ENCODE data around the gene SLC38A1. TPM values are rescaled to one million over a fixed set of nuclear protein-coding genes. Genes with fewer than 3 reads are reported as not detected.

SLC38A1 gene
- total and polyA plus RNA-seq, 2 experiments from 2014 or later = 114 to 234 TPM

DNA sequence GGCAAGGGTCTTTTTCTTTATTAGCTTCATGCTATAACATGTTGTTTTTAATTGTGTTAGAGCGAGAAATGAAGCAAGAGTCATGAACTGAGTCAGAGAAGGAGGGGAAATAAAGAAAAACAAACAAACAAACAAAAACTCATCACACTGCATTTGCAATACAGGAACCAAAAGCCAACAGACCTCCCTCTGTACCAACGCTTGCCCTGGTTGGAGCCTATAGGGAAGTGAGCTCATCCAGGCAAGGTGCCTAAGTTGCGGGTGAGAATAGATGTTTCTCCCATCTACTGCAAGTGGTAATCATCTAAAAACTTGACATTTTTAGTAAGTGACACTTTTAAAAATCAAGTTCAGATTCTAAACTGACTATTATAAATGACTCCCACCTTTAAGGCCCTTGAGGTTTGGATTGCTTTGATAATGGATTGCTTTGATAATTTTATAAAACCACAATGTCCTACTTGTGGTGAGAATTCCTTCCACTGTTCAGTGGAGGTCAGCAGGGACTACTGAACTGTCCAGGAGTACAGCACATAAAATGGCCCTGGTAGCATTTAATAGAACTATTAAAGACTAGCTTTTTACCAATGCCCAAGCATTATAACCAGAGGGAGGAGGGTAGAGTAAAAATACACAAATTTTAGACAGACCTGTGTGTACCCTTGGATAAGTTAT is 31.3 kb downstream of the SLC38A1 start:
- no peaks in the 10 kb centered on the region for H3K27me3 ChIP-seq (ENCODE audit: insufficient read depth)
- no peak for DNase-seq (ENCODE audit: low spot score)
- TF ChIP-seq, protein P1, sequence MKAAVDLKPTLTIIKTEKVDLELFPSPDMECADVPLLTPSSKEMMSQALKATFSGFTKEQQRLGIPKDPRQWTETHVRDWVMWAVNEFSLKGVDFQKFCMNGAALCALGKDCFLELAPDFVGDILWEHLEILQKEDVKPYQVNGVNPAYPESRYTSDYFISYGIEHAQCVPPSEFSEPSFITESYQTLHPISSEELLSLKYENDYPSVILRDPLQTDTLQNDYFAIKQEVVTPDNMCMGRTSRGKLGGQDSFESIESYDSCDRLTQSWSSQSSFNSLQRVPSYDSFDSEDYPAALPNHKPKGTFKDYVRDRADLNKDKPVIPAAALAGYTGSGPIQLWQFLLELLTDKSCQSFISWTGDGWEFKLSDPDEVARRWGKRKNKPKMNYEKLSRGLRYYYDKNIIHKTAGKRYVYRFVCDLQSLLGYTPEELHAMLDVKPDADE (IDR thresholded peaks at IDR 0.05) = no peak
- TF ChIP-seq, protein P2, sequence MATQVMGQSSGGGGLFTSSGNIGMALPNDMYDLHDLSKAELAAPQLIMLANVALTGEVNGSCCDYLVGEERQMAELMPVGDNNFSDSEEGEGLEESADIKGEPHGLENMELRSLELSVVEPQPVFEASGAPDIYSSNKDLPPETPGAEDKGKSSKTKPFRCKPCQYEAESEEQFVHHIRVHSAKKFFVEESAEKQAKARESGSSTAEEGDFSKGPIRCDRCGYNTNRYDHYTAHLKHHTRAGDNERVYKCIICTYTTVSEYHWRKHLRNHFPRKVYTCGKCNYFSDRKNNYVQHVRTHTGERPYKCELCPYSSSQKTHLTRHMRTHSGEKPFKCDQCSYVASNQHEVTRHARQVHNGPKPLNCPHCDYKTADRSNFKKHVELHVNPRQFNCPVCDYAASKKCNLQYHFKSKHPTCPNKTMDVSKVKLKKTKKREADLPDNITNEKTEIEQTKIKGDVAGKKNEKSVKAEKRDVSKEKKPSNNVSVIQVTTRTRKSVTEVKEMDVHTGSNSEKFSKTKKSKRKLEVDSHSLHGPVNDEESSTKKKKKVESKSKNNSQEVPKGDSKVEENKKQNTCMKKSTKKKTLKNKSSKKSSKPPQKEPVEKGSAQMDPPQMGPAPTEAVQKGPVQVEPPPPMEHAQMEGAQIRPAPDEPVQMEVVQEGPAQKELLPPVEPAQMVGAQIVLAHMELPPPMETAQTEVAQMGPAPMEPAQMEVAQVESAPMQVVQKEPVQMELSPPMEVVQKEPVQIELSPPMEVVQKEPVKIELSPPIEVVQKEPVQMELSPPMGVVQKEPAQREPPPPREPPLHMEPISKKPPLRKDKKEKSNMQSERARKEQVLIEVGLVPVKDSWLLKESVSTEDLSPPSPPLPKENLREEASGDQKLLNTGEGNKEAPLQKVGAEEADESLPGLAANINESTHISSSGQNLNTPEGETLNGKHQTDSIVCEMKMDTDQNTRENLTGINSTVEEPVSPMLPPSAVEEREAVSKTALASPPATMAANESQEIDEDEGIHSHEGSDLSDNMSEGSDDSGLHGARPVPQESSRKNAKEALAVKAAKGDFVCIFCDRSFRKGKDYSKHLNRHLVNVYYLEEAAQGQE (IDR thresholded peaks at IDR 0.05; ENCODE audit: unreplicated experiment) = no peak
- no peak for TF ChIP-seq POLR2AphosphoS5 (IDR thresholded peaks at IDR 0.05; ENCODE audit: low read depth)
- TF ChIP-seq STAT1 (IDR thresholded peaks at IDR 0.05; ENCODE audit: unreplicated experiment) = no peak
- TF ChIP-seq NANOG (IDR thresholded peaks at IDR 0.05; ENCODE audit: borderline replicate concordance) = no peak
- TF ChIP-seq, protein P3, sequence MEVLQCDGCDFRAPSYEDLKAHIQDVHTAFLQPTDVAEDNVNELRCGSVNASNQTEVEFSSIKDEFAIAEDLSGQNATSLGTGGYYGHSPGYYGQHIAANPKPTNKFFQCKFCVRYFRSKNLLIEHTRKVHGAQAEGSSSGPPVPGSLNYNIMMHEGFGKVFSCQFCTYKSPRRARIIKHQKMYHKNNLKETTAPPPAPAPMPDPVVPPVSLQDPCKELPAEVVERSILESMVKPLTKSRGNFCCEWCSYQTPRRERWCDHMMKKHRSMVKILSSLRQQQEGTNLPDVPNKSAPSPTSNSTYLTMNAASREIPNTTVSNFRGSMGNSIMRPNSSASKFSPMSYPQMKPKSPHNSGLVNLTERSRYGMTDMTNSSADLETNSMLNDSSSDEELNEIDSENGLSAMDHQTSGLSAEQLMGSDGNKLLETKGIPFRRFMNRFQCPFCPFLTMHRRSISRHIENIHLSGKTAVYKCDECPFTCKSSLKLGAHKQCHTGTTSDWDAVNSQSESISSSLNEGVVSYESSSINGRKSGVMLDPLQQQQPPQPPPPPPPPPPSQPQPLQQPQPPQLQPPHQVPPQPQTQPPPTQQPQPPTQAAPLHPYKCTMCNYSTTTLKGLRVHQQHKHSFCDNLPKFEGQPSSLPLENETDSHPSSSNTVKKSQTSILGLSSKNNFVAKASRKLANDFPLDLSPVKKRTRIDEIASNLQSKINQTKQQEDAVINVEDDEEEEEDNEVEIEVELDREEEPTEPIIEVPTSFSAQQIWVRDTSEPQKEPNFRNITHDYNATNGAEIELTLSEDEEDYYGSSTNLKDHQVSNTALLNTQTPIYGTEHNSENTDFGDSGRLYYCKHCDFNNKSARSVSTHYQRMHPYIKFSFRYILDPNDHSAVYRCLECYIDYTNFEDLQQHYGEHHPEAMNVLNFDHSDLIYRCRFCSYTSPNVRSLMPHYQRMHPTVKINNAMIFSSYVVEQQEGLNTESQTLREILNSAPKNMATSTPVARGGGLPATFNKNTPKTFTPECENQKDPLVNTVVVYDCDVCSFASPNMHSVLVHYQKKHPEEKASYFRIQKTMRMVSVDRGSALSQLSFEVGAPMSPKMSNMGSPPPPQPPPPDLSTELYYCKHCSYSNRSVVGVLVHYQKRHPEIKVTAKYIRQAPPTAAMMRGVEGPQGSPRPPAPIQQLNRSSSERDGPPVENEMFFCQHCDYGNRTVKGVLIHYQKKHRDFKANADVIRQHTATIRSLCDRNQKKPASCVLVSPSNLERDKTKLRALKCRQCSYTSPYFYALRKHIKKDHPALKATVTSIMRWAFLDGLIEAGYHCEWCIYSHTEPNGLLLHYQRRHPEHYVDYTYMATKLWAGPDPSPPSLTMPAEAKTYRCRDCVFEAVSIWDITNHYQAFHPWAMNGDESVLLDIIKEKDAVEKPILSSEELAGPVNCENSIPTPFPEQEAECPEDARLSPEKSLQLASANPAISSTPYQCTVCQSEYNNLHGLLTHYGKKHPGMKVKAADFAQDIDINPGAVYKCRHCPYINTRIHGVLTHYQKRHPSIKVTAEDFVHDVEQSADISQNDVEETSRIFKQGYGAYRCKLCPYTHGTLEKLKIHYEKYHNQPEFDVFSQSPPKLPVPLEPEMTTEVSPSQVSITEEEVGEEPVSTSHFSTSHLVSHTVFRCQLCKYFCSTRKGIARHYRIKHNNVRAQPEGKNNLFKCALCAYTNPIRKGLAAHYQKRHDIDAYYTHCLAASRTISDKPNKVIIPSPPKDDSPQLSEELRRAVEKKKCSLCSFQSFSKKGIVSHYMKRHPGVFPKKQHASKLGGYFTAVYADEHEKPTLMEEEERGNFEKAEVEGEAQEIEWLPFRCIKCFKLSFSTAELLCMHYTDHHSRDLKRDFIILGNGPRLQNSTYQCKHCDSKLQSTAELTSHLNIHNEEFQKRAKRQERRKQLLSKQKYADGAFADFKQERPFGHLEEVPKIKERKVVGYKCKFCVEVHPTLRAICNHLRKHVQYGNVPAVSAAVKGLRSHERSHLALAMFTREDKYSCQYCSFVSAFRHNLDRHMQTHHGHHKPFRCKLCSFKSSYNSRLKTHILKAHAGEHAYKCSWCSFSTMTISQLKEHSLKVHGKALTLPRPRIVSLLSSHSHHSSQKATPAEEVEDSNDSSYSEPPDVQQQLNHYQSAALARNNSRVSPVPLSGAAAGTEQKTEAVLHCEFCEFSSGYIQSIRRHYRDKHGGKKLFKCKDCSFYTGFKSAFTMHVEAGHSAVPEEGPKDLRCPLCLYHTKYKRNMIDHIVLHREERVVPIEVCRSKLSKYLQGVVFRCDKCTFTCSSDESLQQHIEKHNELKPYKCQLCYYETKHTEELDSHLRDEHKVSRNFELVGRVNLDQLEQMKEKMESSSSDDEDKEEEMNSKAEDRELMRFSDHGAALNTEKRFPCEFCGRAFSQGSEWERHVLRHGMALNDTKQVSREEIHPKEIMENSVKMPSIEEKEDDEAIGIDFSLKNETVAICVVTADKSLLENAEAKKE (CRISPR knock-in tag; IDR thresholded peaks at IDR 0.05) = no peak
- TF ChIP-seq, protein P4, sequence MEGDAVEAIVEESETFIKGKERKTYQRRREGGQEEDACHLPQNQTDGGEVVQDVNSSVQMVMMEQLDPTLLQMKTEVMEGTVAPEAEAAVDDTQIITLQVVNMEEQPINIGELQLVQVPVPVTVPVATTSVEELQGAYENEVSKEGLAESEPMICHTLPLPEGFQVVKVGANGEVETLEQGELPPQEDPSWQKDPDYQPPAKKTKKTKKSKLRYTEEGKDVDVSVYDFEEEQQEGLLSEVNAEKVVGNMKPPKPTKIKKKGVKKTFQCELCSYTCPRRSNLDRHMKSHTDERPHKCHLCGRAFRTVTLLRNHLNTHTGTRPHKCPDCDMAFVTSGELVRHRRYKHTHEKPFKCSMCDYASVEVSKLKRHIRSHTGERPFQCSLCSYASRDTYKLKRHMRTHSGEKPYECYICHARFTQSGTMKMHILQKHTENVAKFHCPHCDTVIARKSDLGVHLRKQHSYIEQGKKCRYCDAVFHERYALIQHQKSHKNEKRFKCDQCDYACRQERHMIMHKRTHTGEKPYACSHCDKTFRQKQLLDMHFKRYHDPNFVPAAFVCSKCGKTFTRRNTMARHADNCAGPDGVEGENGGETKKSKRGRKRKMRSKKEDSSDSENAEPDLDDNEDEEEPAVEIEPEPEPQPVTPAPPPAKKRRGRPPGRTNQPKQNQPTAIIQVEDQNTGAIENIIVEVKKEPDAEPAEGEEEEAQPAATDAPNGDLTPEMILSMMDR (conservative IDR thresholded peaks at IDR 0.05; ENCODE audit: low read depth in 2 of 2) = no peak
- no peak for TF ChIP-seq EZH2phosphoT487 (IDR thresholded peaks at IDR 0.05; ENCODE audit: unreplicated experiment)
- TF ChIP-seq CREB1 (CRISPR knock-in tag; IDR thresholded peaks at IDR 0.05; ENCODE audit: low read depth) = no peak
- no peak for TF ChIP-seq ZNF331 (CRISPR knock-in tag; IDR thresholded peaks at IDR 0.05; ENCODE audit: low read depth)
- no peak for TF ChIP-seq EZH2 (IDR thresholded peaks at IDR 0.05; ENCODE audit: low read depth, unreplicated experiment)
- no peak for TF ChIP-seq ZNF114 (CRISPR knock-in tag; IDR thresholded peaks at IDR 0.05)
- no peak for TF ChIP-seq JUNB (IDR thresholded peaks at IDR 0.05; ENCODE audit: unreplicated experiment)
- no peak overlapping the region for H3K27ac ChIP-seq (ENCODE audit: low read depth)
- Mint-ChIP-seq H3K27me3 (ENCODE audit: insufficient read depth, low read depth, poor library complexity) (peaks cover 2% of the 10 kb centered on the region), H3K4me3 (no peak overlapping the region), H3K36me3 (ENCODE audit: low read depth) (peaks cover 90% of the 10 kb centered on the region), H3K9me3 (no peaks in the 10 kb centered on the region), H3K4me1 (peaks cover 10% of the 10 kb centered on the region), H3K27ac (no peak overlapping the region)
- H3K36me3 ChIP-seq (ENCODE audit: insufficient read depth) = peaks cover 49% of the 10 kb centered on the region; the same call in 1 of the 2 replicates
- ATAC-seq = 0 out of 3 replicates have a peak, but pooled peaks have one; percentile 26
- no peak overlapping the region for H2AFZ ChIP-seq
- H3K4me2 ChIP-seq = no peak overlapping the region
- H3K79me2 ChIP-seq (replicated peaks; ENCODE audit: insufficient read depth) = peaks cover 100% of the 10 kb centered on the region
- peaks cover 76% of the 10 kb centered on the region for H4K20me1 ChIP-seq (replicated peaks; ENCODE audit: insufficient read depth)
- no peaks in the 10 kb centered on the region for H3K9me2 ChIP-seq (ENCODE audit: insufficient read depth)
- no peak overlapping the region for H3K4me3 ChIP-seq
- no peaks in the 10 kb centered on the region; the same call in 1 of the 2 replicates for H3K4me1 ChIP-seq (ENCODE audit: insufficient read depth)
- H3F3A ChIP-seq (replicated peaks; ENCODE audit: low read depth) = no peaks in the 10 kb centered on the region; the same call in 1 of the 2 replicates

Data from GM23338 (cell line).